WTC11 (cell line): ENCODE data around the gene CBFA2T2. TPM values are rescaled to one million over a fixed set of nuclear protein-coding genes. Genes with fewer than 3 reads are reported as not detected.

Experiments used
- ATAC-seq: fragments of 200-7000 bp; cut with Tn5 transposase; 2 replicates; pipeline ENCODE4 v1.10.0; 2021; ENCODE audit warnings: mild to moderate bottlenecking, moderate library complexity
- CTCF ChIA-PET: fragments of 300-600 bp; sonication (Branson Sonifier 250); formaldehyde crosslinking; loops from one replicate; lab custom pipeline; 2021; ENCODE audit warnings: antibody characterized with exemption; lab: Charles Lee
- POLR2A ChIA-PET: fragments of 350-600 bp; sonication (Branson Sonifier 250); formaldehyde crosslinking; loops from one replicate; lab custom pipeline; 2021; ENCODE audit warnings: antibody characterized with exemption; lab: Charles Lee
- DNase-seq: peaks from one replicate; pipeline ENCODE4 v3.0.0; 2021; ENCODE audit warnings: low spot score
- H3K27ac Mint-ChIP-seq: 2 replicates; pipeline ENCODE4 v1.8.0; 2021; ENCODE audit warnings: mixed read lengths
- H3K27me3 Mint-ChIP-seq: 2 replicates; pipeline ENCODE4 v1.8.0; 2021; ENCODE audit warnings: low read depth, mild to moderate bottlenecking, moderate library complexity, mixed read lengths
- H3K36me3 Mint-ChIP-seq: 2 replicates; pipeline ENCODE4 v1.8.0; 2021; ENCODE audit warnings: mixed read lengths
- H3K4me1 Mint-ChIP-seq: 2 replicates; pipeline ENCODE4 v1.8.0; 2022; ENCODE audit warnings: mixed read lengths
- H3K4me3 Mint-ChIP-seq: 2 replicates; pipeline ENCODE4 v1.8.0; 2021; ENCODE audit warnings: mild to moderate bottlenecking, moderate library complexity, mixed read lengths
- H3K9me3 Mint-ChIP-seq: 2 replicates; pipeline ENCODE4 v1.8.0; 2021; ENCODE audit warnings: mixed read lengths
- ATF1 ChIP-seq: sonication (generic); formaldehyde crosslinking; IDR thresholded peaks from 2 replicates; pipeline ENCODE4 v1.8.1; 2023; ENCODE audit warnings: mild to moderate bottlenecking, moderate library complexity, missing genetic modification reagents
- ATF6 ChIP-seq: sonication (generic); formaldehyde crosslinking; IDR thresholded peaks from 2 replicates; pipeline ENCODE4 v1.8.1; 2023; ENCODE audit warnings: mild to moderate bottlenecking, missing genetic modification reagents
- CDX4 ChIP-seq: fragments of 250-450 bp; sonication (Bioruptor Pico); IDR thresholded peaks from 2 replicates; pipeline ENCODE4 v1.9.0; 2021; ENCODE audit warnings: moderate library complexity, mild to moderate bottlenecking, inconsistent platforms, borderline replicate concordance
- HMGA2 ChIP-seq: fragments of 250-450 bp; sonication (Bioruptor Pico); IDR thresholded peaks from 2 replicates; pipeline ENCODE4 v1.4.0; 2021; ENCODE audit warnings: mild to moderate bottlenecking, moderate library complexity
- IRF2 ChIP-seq: sonication (generic); formaldehyde crosslinking; IDR thresholded peaks from 2 replicates; pipeline ENCODE4 v1.8.0; 2022; ENCODE audit warnings: low read depth, missing genetic modification reagents, borderline replicate concordance
- JUN ChIP-seq: sonication (generic); formaldehyde crosslinking; IDR thresholded peaks from 2 replicates; pipeline ENCODE4 v1.8.0; 2023; ENCODE audit warnings: mild to moderate bottlenecking, missing genetic modification reagents
- KAT7 ChIP-seq: sonication (generic); formaldehyde crosslinking; IDR thresholded peaks from 2 replicates; pipeline ENCODE4 v1.8.1; 2023; ENCODE audit warnings: missing genetic modification reagents, mild to moderate bottlenecking, borderline replicate concordance
- SMAD3 ChIP-seq: sonication (generic); formaldehyde crosslinking; IDR thresholded peaks from 2 replicates; pipeline ENCODE4 v1.8.0; 2022; ENCODE audit warnings: missing genetic modification reagents, mild to moderate bottlenecking, borderline replicate concordance
- TCF7 ChIP-seq: sonication (generic); formaldehyde crosslinking; IDR thresholded peaks from 2 replicates; pipeline ENCODE4 v1.8.0; 2022; ENCODE audit warnings: mild to moderate bottlenecking, low read depth, missing genetic modification reagents, moderate library complexity
- TEAD1 ChIP-seq: sonication (generic); formaldehyde crosslinking; IDR thresholded peaks from 2 replicates; pipeline ENCODE4 v1.8.0; 2022; ENCODE audit warnings: mild to moderate bottlenecking, missing genetic modification reagents
- ZNF263 ChIP-seq: sonication (generic); formaldehyde crosslinking; IDR thresholded peaks from 2 replicates; pipeline ENCODE4 v1.8.1; 2022; ENCODE audit warnings: low read depth, mild to moderate bottlenecking, moderate library complexity, missing genetic modification reagents
- total RNA-seq: library from RNA; stranded (reverse); gene quantifications from 3 replicates; pipeline ENCODE4 v1.2.3, GENCODE V29; 2021
- TF ChIP-seq, protein P1 (sequence below): sonication (generic); formaldehyde crosslinking; conservative IDR thresholded peaks from 2 replicates; pipeline ENCODE4 v1.8.1; 2022; ENCODE audit warnings: mild to moderate bottlenecking, missing genetic modification reagents
- TF ChIP-seq, protein P2 (sequence below): sonication (generic); formaldehyde crosslinking; IDR thresholded peaks from 2 replicates; pipeline ENCODE4 v1.8.0; 2022; ENCODE audit warnings: mild to moderate bottlenecking, missing genetic modification reagents
- TF ChIP-seq, protein P3 (sequence below): sonication (generic); formaldehyde crosslinking; IDR thresholded peaks from 2 replicates; pipeline ENCODE4 v1.8.0; 2023; ENCODE audit warnings: missing genetic modification reagents
- TF ChIP-seq, protein P4 (sequence below): fragments of 250-450 bp; sonication (Bioruptor Pico); IDR thresholded peaks from 2 replicates; pipeline ENCODE4 v1.9.0; 2021; ENCODE audit warnings: mild to moderate bottlenecking
- TF ChIP-seq, protein P5 (sequence below): fragments of 200-600 bp; IDR thresholded peaks from 2 replicates; pipeline ENCODE4 v1.8.0; 2022; ENCODE audit warnings: antibody characterized with exemption
- TF ChIP-seq, protein P6 (sequence below): fragments of 250-450 bp; sonication (Bioruptor Pico); IDR thresholded peaks from 2 replicates; pipeline ENCODE4 v1.9.0; 2021; ENCODE audit warnings: mild to moderate bottlenecking, borderline replicate concordance

CBFA2T2 gene
- total RNA-seq, 1 experiment from 2014 or later = 22.1 TPM

- ChIA-PET POLR2A (interaction anchor here (1.3 kb wide), 1 partner anchor 39 kb away, joined by 3 read pairs; the partner anchor contains the start of gene PXMP4), CTCF (interaction anchor here (0.6 to 4.8 kb wide), 4 partner anchors 13 to 566 kb away, joined by 3 to 24 read pairs (median 4); partner anchors contain the start of gene ACTL10)
- TF ChIP-seq CDX4 (CRISPR knock-in tag) (no peak), JUN (no peak), ATF6 (CRISPR knock-in tag) (no peak), HMGA2 (CRISPR knock-in tag) (no peak)
- TF ChIP-seq, protein P1, sequence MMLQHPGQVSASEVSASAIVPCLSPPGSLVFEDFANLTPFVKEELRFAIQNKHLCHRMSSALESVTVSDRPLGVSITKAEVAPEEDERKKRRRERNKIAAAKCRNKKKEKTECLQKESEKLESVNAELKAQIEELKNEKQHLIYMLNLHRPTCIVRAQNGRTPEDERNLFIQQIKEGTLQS (CRISPR knock-in tag) = no peak
- TF ChIP-seq, protein P2, sequence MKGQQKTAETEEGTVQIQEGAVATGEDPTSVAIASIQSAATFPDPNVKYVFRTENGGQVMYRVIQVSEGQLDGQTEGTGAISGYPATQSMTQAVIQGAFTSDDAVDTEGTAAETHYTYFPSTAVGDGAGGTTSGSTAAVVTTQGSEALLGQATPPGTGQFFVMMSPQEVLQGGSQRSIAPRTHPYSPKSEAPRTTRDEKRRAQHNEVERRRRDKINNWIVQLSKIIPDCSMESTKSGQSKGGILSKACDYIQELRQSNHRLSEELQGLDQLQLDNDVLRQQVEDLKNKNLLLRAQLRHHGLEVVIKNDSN = no peak
- TF ChIP-seq, protein P3, sequence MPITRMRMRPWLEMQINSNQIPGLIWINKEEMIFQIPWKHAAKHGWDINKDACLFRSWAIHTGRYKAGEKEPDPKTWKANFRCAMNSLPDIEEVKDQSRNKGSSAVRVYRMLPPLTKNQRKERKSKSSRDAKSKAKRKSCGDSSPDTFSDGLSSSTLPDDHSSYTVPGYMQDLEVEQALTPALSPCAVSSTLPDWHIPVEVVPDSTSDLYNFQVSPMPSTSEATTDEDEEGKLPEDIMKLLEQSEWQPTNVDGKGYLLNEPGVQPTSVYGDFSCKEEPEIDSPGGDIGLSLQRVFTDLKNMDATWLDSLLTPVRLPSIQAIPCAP (CRISPR knock-in tag) = no peak
- TF ChIP-seq, protein P4, sequence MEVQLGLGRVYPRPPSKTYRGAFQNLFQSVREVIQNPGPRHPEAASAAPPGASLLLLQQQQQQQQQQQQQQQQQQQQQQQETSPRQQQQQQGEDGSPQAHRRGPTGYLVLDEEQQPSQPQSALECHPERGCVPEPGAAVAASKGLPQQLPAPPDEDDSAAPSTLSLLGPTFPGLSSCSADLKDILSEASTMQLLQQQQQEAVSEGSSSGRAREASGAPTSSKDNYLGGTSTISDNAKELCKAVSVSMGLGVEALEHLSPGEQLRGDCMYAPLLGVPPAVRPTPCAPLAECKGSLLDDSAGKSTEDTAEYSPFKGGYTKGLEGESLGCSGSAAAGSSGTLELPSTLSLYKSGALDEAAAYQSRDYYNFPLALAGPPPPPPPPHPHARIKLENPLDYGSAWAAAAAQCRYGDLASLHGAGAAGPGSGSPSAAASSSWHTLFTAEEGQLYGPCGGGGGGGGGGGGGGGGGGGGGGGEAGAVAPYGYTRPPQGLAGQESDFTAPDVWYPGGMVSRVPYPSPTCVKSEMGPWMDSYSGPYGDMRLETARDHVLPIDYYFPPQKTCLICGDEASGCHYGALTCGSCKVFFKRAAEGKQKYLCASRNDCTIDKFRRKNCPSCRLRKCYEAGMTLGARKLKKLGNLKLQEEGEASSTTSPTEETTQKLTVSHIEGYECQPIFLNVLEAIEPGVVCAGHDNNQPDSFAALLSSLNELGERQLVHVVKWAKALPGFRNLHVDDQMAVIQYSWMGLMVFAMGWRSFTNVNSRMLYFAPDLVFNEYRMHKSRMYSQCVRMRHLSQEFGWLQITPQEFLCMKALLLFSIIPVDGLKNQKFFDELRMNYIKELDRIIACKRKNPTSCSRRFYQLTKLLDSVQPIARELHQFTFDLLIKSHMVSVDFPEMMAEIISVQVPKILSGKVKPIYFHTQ = no peak
- DNase-seq (no peak), ATAC-seq (no peak)
- peaks cover 27% of the 10 kb centered on the region for H3K36me3 Mint-ChIP-seq
- peaks cover 17% of the 10 kb centered on the region for H3K4me1 Mint-ChIP-seq
- no peaks in the 10 kb centered on the region for H3K9me3 Mint-ChIP-seq
- no peaks in the 10 kb centered on the region for H3K27me3 Mint-ChIP-seq
- H3K4me3 Mint-ChIP-seq = no peak overlapping the region
- H3K27ac Mint-ChIP-seq = no peak overlapping the region
Observed at GRCh38 chr20:33681288-33681687, 191.4 kb downstream of the CBFA2T2 start.

DNA sequence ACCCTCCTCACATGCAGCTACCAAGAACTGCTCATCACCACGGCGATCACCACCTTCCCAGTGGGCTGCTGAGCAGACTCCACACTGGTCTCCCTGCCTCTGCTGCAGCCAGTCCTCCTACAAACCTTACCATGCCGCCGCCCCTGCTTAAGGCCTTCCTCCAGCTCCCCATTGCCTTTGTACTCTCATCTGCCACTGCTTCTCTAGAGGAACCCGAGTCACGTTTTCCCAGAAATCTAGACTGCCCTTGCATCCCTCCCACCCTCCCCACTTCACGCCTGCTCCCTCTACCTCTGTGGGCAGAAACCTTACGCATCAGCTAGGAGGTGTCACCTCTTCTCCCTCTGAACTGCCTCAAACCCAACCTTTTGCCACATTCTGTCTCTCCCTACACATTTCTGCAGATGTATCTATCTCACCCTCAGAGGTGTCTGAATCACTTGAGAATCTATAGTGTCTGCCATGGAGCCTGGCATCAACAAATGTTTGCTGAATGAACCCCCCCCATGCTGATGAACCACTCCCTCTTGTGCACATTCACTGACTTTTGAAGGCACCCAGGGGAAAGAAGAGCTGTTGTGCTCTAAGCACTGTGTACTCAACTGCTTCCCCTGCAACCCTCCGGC is 191.9 kb downstream of the CBFA2T2 start:
- peaks cover 19% of the 10 kb centered on the region for H3K4me1 Mint-ChIP-seq
- ChIA-PET CTCF (interaction anchor here (0.6 to 4.8 kb wide), 4 partner anchors 14 to 46 kb away, joined by 3 to 24 read pairs (median 4); partner anchors contain the start of gene ACTL10), POLR2A (interaction anchor here (1.3 kb wide), 1 partner anchor 39 kb away, joined by 3 read pairs; the partner anchor contains the start of gene PXMP4)
- DNase-seq (no peak), ATAC-seq (no peak)
- peaks cover 24% of the 10 kb centered on the region for H3K36me3 Mint-ChIP-seq
- no peak overlapping the region for H3K4me3 Mint-ChIP-seq
- H3K27ac Mint-ChIP-seq = peak overlapping the region; percentile 71; the same call in 1 of the 2 replicates
- no peaks in the 10 kb centered on the region for H3K9me3 Mint-ChIP-seq
- H3K27me3 Mint-ChIP-seq = no peaks in the 10 kb centered on the region
- TF ChIP-seq, protein P3 (CRISPR knock-in tag) = no peak
- TF ChIP-seq, protein P5, sequence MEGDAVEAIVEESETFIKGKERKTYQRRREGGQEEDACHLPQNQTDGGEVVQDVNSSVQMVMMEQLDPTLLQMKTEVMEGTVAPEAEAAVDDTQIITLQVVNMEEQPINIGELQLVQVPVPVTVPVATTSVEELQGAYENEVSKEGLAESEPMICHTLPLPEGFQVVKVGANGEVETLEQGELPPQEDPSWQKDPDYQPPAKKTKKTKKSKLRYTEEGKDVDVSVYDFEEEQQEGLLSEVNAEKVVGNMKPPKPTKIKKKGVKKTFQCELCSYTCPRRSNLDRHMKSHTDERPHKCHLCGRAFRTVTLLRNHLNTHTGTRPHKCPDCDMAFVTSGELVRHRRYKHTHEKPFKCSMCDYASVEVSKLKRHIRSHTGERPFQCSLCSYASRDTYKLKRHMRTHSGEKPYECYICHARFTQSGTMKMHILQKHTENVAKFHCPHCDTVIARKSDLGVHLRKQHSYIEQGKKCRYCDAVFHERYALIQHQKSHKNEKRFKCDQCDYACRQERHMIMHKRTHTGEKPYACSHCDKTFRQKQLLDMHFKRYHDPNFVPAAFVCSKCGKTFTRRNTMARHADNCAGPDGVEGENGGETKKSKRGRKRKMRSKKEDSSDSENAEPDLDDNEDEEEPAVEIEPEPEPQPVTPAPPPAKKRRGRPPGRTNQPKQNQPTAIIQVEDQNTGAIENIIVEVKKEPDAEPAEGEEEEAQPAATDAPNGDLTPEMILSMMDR = no peak
- TF ChIP-seq ZNF263 (CRISPR knock-in tag) (no peak), SMAD3 (CRISPR knock-in tag) (no peak), KAT7 (CRISPR knock-in tag) (no peak), TEAD1 (CRISPR knock-in tag) (no peak), TCF7 (no peak), ATF1 (CRISPR knock-in tag) (no peak), IRF2 (CRISPR knock-in tag) (no peak)
- TF ChIP-seq, protein P6, sequence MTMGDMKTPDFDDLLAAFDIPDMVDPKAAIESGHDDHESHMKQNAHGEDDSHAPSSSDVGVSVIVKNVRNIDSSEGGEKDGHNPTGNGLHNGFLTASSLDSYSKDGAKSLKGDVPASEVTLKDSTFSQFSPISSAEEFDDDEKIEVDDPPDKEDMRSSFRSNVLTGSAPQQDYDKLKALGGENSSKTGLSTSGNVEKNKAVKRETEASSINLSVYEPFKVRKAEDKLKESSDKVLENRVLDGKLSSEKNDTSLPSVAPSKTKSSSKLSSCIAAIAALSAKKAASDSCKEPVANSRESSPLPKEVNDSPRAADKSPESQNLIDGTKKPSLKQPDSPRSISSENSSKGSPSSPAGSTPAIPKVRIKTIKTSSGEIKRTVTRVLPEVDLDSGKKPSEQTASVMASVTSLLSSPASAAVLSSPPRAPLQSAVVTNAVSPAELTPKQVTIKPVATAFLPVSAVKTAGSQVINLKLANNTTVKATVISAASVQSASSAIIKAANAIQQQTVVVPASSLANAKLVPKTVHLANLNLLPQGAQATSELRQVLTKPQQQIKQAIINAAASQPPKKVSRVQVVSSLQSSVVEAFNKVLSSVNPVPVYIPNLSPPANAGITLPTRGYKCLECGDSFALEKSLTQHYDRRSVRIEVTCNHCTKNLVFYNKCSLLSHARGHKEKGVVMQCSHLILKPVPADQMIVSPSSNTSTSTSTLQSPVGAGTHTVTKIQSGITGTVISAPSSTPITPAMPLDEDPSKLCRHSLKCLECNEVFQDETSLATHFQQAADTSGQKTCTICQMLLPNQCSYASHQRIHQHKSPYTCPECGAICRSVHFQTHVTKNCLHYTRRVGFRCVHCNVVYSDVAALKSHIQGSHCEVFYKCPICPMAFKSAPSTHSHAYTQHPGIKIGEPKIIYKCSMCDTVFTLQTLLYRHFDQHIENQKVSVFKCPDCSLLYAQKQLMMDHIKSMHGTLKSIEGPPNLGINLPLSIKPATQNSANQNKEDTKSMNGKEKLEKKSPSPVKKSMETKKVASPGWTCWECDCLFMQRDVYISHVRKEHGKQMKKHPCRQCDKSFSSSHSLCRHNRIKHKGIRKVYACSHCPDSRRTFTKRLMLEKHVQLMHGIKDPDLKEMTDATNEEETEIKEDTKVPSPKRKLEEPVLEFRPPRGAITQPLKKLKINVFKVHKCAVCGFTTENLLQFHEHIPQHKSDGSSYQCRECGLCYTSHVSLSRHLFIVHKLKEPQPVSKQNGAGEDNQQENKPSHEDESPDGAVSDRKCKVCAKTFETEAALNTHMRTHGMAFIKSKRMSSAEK (CRISPR knock-in tag) = no peak
